ENCODE measurements around the gene EMID1.

EMID1 gene

GRCh38 chr22:29305836-29306174, 100.1 kb downstream of the EMID1 start:
- Mint-ChIP-seq H3K36me3 (ENCODE audit: insufficient read depth) (peaks cover 15% of the 10 kb centered on the region), H3K27me3 (peaks cover 14% of the 10 kb centered on the region), H3K9me3 (no peaks in the 10 kb centered on the region), H3K4me3 (peak overlapping the region; percentile 79), H3K27ac (ENCODE audit: low read depth) (peak overlapping the region; percentile 74), H3K4me1 (peaks cover 19% of the 10 kb centered on the region)
- DNase-seq (ENCODE audit: low spot score in 2 of 2) (no peak), ATAC-seq (replicated peaks; ENCODE audit: extremely low read depth, poor library complexity, severe bottlenecking) (no peak)

DNA sequence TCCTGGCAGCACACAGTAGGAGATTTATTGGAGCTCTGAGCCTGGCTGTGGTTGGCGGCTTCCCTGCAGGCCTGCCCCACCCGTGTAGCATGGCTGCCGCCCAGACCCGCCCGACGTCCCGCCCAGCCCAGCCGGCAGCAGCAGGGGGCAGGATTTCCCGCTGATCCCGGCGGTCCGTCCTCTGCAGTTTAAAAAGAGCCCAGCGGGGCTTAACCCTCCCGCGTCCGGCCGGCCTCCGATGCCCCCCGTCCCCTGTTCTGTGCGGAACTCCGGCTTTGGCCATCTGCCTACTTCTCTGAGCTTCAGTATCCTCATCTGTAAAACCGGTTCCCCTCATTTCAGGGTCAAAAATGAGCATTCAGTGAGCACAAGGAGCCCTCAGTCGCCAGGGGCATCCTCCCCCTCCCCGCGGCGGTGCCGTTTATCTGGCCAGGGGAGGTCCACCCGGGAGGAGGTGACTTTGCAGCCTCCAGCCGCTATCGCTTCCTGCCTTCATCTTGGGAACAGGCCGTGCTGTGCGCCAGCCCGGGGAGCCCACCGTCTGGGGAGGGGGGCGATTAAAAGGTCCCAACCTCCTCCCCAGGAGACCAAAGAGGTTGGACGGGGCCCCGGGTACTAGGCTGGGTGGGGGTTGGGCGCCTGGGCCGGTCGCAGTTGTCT, 100.6 kb downstream of the EMID1 start, which contains the start of gene GAS2L1:
TSS of gene GAS2L1 (plus strand) at position 476 of the 660 bp plus-strand sequence. CDS start 1,456 bp downstream, outside the sequence.
- H3K4me1 Mint-ChIP-seq: peaks cover 18% of the 10 kb centered on the region
- no peak for DNase-seq (ENCODE audit: low spot score in 2 of 2)
- ATAC-seq (replicated peaks; ENCODE audit: extremely low read depth, poor library complexity, severe bottlenecking): peak; percentile 27
- no peaks in the 10 kb centered on the region for H3K9me3 Mint-ChIP-seq
- H3K27ac Mint-ChIP-seq (ENCODE audit: low read depth): peak within 1 kb of the TSS; percentile 74
- H3K4me3 Mint-ChIP-seq: peak within 1 kb of the TSS; percentile 79
- H3K27me3 Mint-ChIP-seq: peaks cover 14% of the 10 kb centered on the region
- H3K36me3 Mint-ChIP-seq (ENCODE audit: insufficient read depth): peaks cover 11% of the 10 kb centered on the region

GRCh38 chr22:29306835-29307595, 101.3 kb downstream of the EMID1 start:
- Mint-ChIP-seq H3K9me3 (no peaks in the 10 kb centered on the region), H3K4me1 (peaks cover 17% of the 10 kb centered on the region), H3K4me3 (peak overlapping the region; percentile 79), H3K27ac (ENCODE audit: low read depth) (no peak overlapping the region), H3K36me3 (ENCODE audit: insufficient read depth) (peaks cover 9% of the 10 kb centered on the region), H3K27me3 (peaks cover 19% of the 10 kb centered on the region)
- ATAC-seq (replicated peaks; ENCODE audit: extremely low read depth, poor library complexity, severe bottlenecking): peak; percentile 12
- no peak for DNase-seq (ENCODE audit: low spot score in 2 of 2)

DNA sequence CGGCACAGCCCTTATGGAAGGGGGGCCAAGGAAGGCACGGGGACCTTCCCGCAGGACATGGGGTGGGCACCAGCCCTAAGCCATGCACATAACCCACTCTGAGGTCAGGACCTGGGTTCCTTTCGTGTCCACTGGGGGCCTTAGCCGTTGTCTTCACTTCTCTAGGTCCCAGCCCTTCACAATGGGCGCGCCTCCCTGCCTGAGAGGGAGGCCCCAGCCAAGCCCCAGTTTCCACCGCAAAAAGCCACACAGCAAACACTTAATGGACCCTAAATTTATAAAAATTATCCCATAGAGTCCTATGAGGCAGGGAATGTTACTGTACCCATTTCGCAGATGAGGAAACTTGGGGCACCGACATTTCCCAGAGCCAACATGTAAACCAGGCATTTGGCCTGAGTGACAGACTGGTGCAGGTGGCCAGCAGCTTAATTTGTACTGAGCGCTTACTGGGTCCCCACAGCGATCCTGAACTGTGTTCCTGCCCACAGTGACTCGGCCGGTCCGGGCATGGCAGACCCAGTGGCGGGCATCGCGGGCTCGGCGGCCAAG, 102.0 kb downstream of the EMID1 start:
- H3K27ac Mint-ChIP-seq (ENCODE audit: low read depth): no peak overlapping the region
- H3K4me3 Mint-ChIP-seq: peak overlapping the region; percentile 75
- no peaks in the 10 kb centered on the region for H3K9me3 Mint-ChIP-seq
- H3K36me3 Mint-ChIP-seq (ENCODE audit: insufficient read depth): peaks cover 9% of the 10 kb centered on the region
- ATAC-seq (replicated peaks; ENCODE audit: extremely low read depth, poor library complexity, severe bottlenecking) (no peak), DNase-seq (ENCODE audit: low spot score in 2 of 2) (no peak)
- peaks cover 25% of the 10 kb centered on the region for H3K27me3 Mint-ChIP-seq
- peaks cover 17% of the 10 kb centered on the region for H3K4me1 Mint-ChIP-seq

GRCh38 chr22:29308148-29308790, 102.6 kb downstream of the EMID1 start:
- H3K27ac Mint-ChIP-seq (ENCODE audit: low read depth): no peak overlapping the region
- H3K4me3 Mint-ChIP-seq: peak overlapping the region; percentile 45
- ATAC-seq (replicated peaks; ENCODE audit: extremely low read depth, poor library complexity, severe bottlenecking) (no peak), DNase-seq (ENCODE audit: low spot score in 2 of 2) (no peak)
- no peaks in the 10 kb centered on the region for H3K9me3 Mint-ChIP-seq
- peaks cover 31% of the 10 kb centered on the region for H3K27me3 Mint-ChIP-seq
- H3K4me1 Mint-ChIP-seq: peaks cover 17% of the 10 kb centered on the region
- peaks cover 11% of the 10 kb centered on the region for H3K36me3 Mint-ChIP-seq (ENCODE audit: insufficient read depth)

GRCh38 chr22:29308791-29309262, 103.1 kb downstream of the EMID1 start:
- Mint-ChIP-seq H3K4me3 (peak overlapping the region; percentile 45), H3K9me3 (no peaks in the 10 kb centered on the region), H3K27ac (ENCODE audit: low read depth) (no peak overlapping the region), H3K36me3 (ENCODE audit: insufficient read depth) (peaks cover 11% of the 10 kb centered on the region), H3K4me1 (peaks cover 20% of the 10 kb centered on the region), H3K27me3 (peaks cover 37% of the 10 kb centered on the region)
- ATAC-seq (replicated peaks; ENCODE audit: extremely low read depth, poor library complexity, severe bottlenecking) (peak; percentile 66), DNase-seq (ENCODE audit: low spot score in 2 of 2) (no peak)

Data from central memory CD8-positive, alpha-beta T cell (primary cell).